Fibroblast of the aortic adventitia (primary cell): Measurements from ENCODE around the gene NT5C. TPM values are rescaled to one million over a fixed set of nuclear protein-coding genes. Genes with fewer than 3 reads are reported as not detected.
A peak's percentile ranks its signal among the peaks of the same experiment; 100 is the strongest.
"Not testable (repeated sequence)": the region's sequence is repeated elsewhere in the genome, so short reads cannot be mapped to it uniquely, and the experiment has no call there.

ENCODE experiments used
- DNase-seq: peaks from one replicate; pipeline ENCODE4 v3.0.0-alpha.2; 2010; ENCODE audit warnings: low read depth
- H3K4me3 ChIP-seq: 2 replicates; pipeline ENCODE4 v1.5.1; 2011; ENCODE audit warnings: low read depth, mild to moderate bottlenecking, control low read depth, low read length, moderate library complexity
- total RNA-seq: library from RNA; depleted of rRNA; stranded (reverse); fragments of >200 nt; gene quantifications from 2 replicates; pipeline ENCODE4 v1.2.3, GENCODE V29; 2012; ENCODE audit warnings: low replicate concordance
- TF ChIP-seq, protein P1 (sequence below): IDR thresholded peaks from 2 replicates; pipeline ENCODE4 v1.5.1; 2011; ENCODE audit warnings: mild to moderate bottlenecking, low read length, control low read depth, inconsistent platforms; ENCODE audit not compliant: insufficient read depth

NT5C gene
- total RNA-seq, 1 donor: 39.8 TPM

DNA sequence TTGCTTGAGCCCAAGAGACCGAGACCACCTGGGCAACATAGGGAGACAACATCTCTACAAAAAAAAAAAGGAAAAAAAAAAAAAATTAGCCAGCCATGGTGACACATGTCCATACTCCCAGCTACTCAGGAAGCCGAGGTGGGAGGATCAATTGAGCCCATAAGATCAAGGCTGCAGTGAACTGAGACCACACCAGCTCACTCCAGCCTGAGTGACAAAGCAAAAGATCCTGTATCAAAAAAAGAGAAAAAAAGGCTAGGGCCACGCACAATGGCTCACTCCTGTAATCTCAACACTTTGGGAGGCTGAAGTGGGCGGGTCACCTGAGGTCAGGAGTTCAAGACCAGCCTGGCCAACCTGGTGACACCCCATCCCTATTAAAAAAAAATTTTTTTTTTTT, 37.5 kb upstream of the NT5C start:
- no peak overlapping the region for H3K4me3 ChIP-seq
- no peak for DNase-seq
- TF ChIP-seq, protein P1, sequence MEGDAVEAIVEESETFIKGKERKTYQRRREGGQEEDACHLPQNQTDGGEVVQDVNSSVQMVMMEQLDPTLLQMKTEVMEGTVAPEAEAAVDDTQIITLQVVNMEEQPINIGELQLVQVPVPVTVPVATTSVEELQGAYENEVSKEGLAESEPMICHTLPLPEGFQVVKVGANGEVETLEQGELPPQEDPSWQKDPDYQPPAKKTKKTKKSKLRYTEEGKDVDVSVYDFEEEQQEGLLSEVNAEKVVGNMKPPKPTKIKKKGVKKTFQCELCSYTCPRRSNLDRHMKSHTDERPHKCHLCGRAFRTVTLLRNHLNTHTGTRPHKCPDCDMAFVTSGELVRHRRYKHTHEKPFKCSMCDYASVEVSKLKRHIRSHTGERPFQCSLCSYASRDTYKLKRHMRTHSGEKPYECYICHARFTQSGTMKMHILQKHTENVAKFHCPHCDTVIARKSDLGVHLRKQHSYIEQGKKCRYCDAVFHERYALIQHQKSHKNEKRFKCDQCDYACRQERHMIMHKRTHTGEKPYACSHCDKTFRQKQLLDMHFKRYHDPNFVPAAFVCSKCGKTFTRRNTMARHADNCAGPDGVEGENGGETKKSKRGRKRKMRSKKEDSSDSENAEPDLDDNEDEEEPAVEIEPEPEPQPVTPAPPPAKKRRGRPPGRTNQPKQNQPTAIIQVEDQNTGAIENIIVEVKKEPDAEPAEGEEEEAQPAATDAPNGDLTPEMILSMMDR: no peak

GRCh38 chr17:75164606-75165005, 33.1 kb upstream of the NT5C start:
- H3K4me3 ChIP-seq, DNase-seq: not testable (repeated sequence)

DNA sequence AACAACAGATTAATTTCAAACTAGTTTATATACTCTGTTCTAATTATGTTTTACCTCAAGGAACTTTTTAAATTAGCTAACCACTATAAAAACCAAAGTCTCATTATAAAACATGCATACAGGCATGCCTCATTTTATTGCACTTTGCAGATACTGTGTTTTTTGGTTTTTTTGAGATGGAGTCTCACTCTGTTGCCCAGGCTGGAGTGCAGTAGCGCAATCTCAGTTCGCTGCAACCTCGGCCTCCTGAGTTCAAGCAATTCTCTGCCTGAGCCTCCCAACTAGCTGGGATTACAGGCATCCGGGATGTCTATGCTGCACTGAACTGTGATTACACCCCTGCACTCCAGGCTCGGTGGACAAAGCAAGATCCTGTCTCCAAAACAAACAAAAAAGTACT, 31.5 kb upstream of the NT5C start:
- TF ChIP-seq, protein P1: no peak
- H3K4me3 ChIP-seq: no peak overlapping the region
- no peak for DNase-seq

- TF ChIP-seq, protein P1: no peak
- H3K4me3 ChIP-seq: no peak overlapping the region
- DNase-seq: no peak
Measured at GRCh38 chr17:75160211-75160610, 28.7 kb upstream of the NT5C start.

GRCh38 chr17:75159196-75160031, 27.9 kb upstream of the NT5C start:
- H3K4me3 ChIP-seq: no peak overlapping the region
- DNase-seq: peak; percentile 37
- TF ChIP-seq, protein P1: no peak

- not testable (repeated sequence) for H3K4me3 ChIP-seq, DNase-seq
Measured at GRCh38 chr17:75158480-75158879, 26.9 kb upstream of the NT5C start.

DNA sequence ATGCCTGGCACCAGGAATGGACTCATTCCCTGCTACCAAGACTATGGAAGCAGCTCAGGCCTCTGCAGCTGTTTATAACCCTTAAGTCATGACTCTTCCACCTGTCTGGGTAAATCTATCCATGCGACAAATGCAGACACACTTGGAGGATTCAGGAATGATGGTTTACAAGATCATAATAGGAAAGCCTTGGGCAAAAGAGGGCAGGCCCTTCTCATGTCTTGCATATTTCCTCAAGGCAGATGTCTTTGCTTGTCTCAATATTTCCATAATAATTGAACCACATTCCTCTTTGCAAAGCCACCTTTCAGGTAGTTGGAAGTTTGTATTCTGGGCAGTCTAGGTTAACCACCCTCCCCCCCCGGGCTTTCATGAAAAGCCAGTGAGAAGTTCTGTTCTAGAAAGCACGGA, 23.7 kb upstream of the NT5C start:
- H3K4me3 ChIP-seq: no peak overlapping the region
- DNase-seq: no peak
- TF ChIP-seq, protein P1: no peak
